ENCODE data around the gene ACTR2.

GRCh38 chr2:65227020-65227455, 593 bp upstream of the ACTR2 start:
- TF ChIP-seq CREB1 (IDR thresholded peaks at IDR 0.05; ENCODE audit: low read depth) (no peak), YY1 (IDR thresholded peaks at IDR 0.05; ENCODE audit: low read depth) (no peak), USF1 (IDR thresholded peaks at IDR 0.05) (no peak), EP300 (IDR thresholded peaks at IDR 0.05; ENCODE audit: borderline replicate concordance) (no peak), MAX (IDR thresholded peaks at IDR 0.05) (peak; percentile 92)
